ENCODE results near the gene TUBB.
A peak's percentile ranks its signal among the peaks of the same experiment; 100 is the strongest.

Gene TUBB

GRCh38 chr6:30684386-30685156, 35.6 kb upstream of the TUBB start:
- Histone ChIP-seq H2BK120ac (ENCODE audit: low read depth, low read length) (no peak overlapping the region), H3K4me1 (ENCODE audit: control insufficient read depth in 2 of 2, insufficient read depth in 1 of 2, low read depth in 1 of 2, low read length in 2 of 2) (peaks cover 56 to 59% of the 10 kb centered on the region in 2 donors), H3K18ac (ENCODE audit: low read length) (peak overlapping the region; percentile 51), H3K79me1 (ENCODE audit: low read depth, low read length) (peaks cover 7% of the 10 kb centered on the region), H4K8ac (ENCODE audit: low read depth, low read length) (no peak overlapping the region), H3K27me3 (ENCODE audit: control insufficient read depth in 3 of 3, insufficient read depth in 3 of 3, low read depth in 1 of 3, low read length in 3 of 3) (no peaks in the 10 kb centered on the region), H2AFZ (ENCODE audit: low read length) (no peak overlapping the region), H2BK5ac (ENCODE audit: low read length) (no peak overlapping the region), H2BK15ac (ENCODE audit: low read length) (peak overlapping the region; percentile 46), H3K23ac (ENCODE audit: low read depth, low read length, poor library complexity) (no peak overlapping the region), H2BK12ac (ENCODE audit: low read length) (no peak overlapping the region), H3K4me2 (ENCODE audit: insufficient read depth, low read length, poor library complexity, severe bottlenecking) (peak overlapping the region; percentile 56), H3K9ac (ENCODE audit: low read depth, low read length, poor library complexity) (peak overlapping the region; percentile 87), H3K14ac (ENCODE audit: low read length) (no peak overlapping the region), H3K36me3 (replicated peaks in 1 of 2; ENCODE audit: control insufficient read depth in 2 of 2, insufficient read depth in 2 of 2, low read length in 2 of 2) (peaks cover 3 to 59% of the 10 kb centered on the region in 2 donors), H3K9me3 (replicated peaks in 1 of 2; ENCODE audit: control insufficient read depth in 2 of 2, insufficient read depth in 1 of 2, low read depth in 1 of 2, low read length in 2 of 2) (no peaks in the 10 kb centered on the region), H3K27ac (replicated peaks; ENCODE audit: low read length) (no peak overlapping the region), H2AK5ac (ENCODE audit: low read depth, low read length) (peak overlapping the region; percentile 61), H3K4me3 (ENCODE audit: low read length in 2 of 2) (peak overlapping the region; percentile 31 to 83), H3K4ac (ENCODE audit: low read length) (no peak overlapping the region), H4K91ac (ENCODE audit: low read depth, low read length, poor library complexity) (no peak overlapping the region)
- DNase-seq (ENCODE audit: low spot score), result no peak
- WGBS, 2 donors (ENCODE audit: extremely low coverage in 2 of 2, insufficient read length in 2 of 2, insufficient replicate concordance in 1 of 2), result no CpG with 5 or more reads among the region's 21 CpGs

DNA sequence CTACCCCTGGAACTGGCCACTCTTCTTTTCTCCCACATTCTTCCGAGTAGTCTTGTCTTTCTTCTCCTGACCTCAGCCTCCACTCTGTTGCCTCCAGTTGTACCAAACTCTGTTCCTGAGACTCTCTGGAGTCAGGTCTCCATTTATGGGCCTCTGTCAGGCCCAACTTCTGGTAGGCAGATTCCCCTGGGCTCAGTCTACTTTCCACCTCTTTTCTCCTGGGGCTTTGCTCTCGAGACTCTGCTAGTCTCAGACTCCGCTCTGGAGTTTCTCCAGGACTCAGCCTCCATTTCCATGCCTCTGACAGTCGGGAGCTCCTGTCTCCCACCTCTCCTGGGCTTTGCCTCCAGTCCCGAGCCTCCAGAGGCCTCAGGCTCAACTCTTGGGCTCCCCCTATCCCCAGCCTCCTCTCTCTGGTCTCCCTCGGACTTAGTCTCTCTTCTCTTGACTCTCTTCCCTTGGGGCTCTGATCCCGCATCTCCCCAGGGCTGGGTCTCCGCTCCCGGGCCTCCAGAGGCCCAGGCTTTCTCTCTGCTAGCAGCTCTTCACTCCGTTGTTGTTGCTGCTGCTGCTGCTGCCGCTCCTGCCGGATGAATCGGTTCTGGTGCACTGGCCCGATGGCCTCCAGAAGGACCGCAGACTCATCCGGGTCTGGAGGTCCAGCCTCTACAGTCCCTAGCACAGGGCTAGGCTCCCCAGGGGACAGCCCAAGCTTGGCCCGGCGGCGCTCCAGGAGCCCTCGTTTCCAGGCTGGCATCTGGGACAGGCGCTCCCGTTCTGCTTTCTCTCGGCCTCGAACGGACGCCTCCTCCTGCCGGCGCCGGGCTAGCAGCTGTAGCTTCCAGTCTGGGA, 34.8 kb upstream of the TUBB start:
- Histone ChIP-seq H2AFZ (ENCODE audit: low read length) (no peak overlapping the region), H3K27ac (replicated peaks; ENCODE audit: low read length) (no peak overlapping the region), H3K4me3 (ENCODE audit: low read length in 2 of 2) (peak overlapping the region; percentile 83 to 91), H3K36me3 (replicated peaks in 1 of 2; ENCODE audit: control insufficient read depth in 2 of 2, insufficient read depth in 2 of 2, low read length in 2 of 2) (peaks cover 3 to 52% of the 10 kb centered on the region in 2 donors), H3K9ac (ENCODE audit: low read depth, low read length, poor library complexity) (no peak overlapping the region), H3K9me3 (replicated peaks in 1 of 2; ENCODE audit: control insufficient read depth in 2 of 2, insufficient read depth in 1 of 2, low read depth in 1 of 2, low read length in 2 of 2) (no peaks in the 10 kb centered on the region), H3K4me2 (ENCODE audit: insufficient read depth, low read length, poor library complexity, severe bottlenecking) (peak overlapping the region; percentile 80), H2BK15ac (ENCODE audit: low read length) (peak overlapping the region; percentile 46), H2BK12ac (ENCODE audit: low read length) (no peak overlapping the region), H3K18ac (ENCODE audit: low read length) (no peak overlapping the region), H2AK5ac (ENCODE audit: low read depth, low read length) (peak overlapping the region; percentile 61), H3K27me3 (ENCODE audit: control insufficient read depth in 3 of 3, insufficient read depth in 3 of 3, low read depth in 1 of 3, low read length in 3 of 3) (no peaks in the 10 kb centered on the region), H4K91ac (ENCODE audit: low read depth, low read length, poor library complexity) (no peak overlapping the region), H3K79me1 (ENCODE audit: low read depth, low read length) (peaks cover 9% of the 10 kb centered on the region), H3K14ac (ENCODE audit: low read length) (no peak overlapping the region), H3K4me1 (ENCODE audit: control insufficient read depth in 2 of 2, insufficient read depth in 1 of 2, low read depth in 1 of 2, low read length in 2 of 2) (peaks cover 56 to 61% of the 10 kb centered on the region in 2 donors), H3K4ac (ENCODE audit: low read length) (no peak overlapping the region), H2BK120ac (ENCODE audit: low read depth, low read length) (no peak overlapping the region), H2BK5ac (ENCODE audit: low read length) (no peak overlapping the region), H3K23ac (ENCODE audit: low read depth, low read length, poor library complexity) (peak overlapping the region; percentile 62), H4K8ac (ENCODE audit: low read depth, low read length) (no peak overlapping the region)
- WGBS, 2 donors (ENCODE audit: extremely low coverage in 2 of 2, insufficient read length in 2 of 2, insufficient replicate concordance in 1 of 2), result no CpG with 5 or more reads among the region's 29 CpGs
- no peak for DNase-seq (ENCODE audit: low spot score)

GRCh38 chr6:30686009-30686907, 33.9 kb upstream of the TUBB start, which contains the start of gene PPP1R18:
TSS of gene PPP1R18 (minus strand) at chr6:30686645. CDS start at chr6:30686018, 627 bp downstream.
- H2AFZ ChIP-seq (ENCODE audit: low read length), result peak within 1 kb of the TSS; percentile 87
- peak within 1 kb of the TSS; percentile 49 for H2BK5ac ChIP-seq (ENCODE audit: low read length)
- H3K4ac ChIP-seq (ENCODE audit: low read length), result no peak within 1 kb of the TSS
- peak within 1 kb of the TSS; percentile 83 to 91 for H3K4me3 ChIP-seq (ENCODE audit: low read length in 2 of 2)
- H3K14ac ChIP-seq (ENCODE audit: low read length), result peak within 1 kb of the TSS; percentile 72
- no peak within 1 kb of the TSS for H2BK15ac ChIP-seq (ENCODE audit: low read length)
- peak within 1 kb of the TSS; percentile 64 for H2AK5ac ChIP-seq (ENCODE audit: low read depth, low read length)
- H3K4me2 ChIP-seq (ENCODE audit: insufficient read depth, low read length, poor library complexity, severe bottlenecking), result peak within 1 kb of the TSS; percentile 80
- H3K27me3 ChIP-seq (ENCODE audit: control insufficient read depth in 3 of 3, insufficient read depth in 3 of 3, low read depth in 1 of 3, low read length in 3 of 3), result no peaks in the 10 kb centered on the region
- H3K9ac ChIP-seq (ENCODE audit: low read depth, low read length, poor library complexity), result peak within 1 kb of the TSS; percentile 98
- H3K4me1 ChIP-seq (ENCODE audit: control insufficient read depth in 2 of 2, insufficient read depth in 1 of 2, low read depth in 1 of 2, low read length in 2 of 2), result peaks cover 56 to 62% of the 10 kb centered on the region in 2 donors
- peaks cover 2 to 46% of the 10 kb centered on the region in 2 donors for H3K36me3 ChIP-seq (replicated peaks in 1 of 2; ENCODE audit: control insufficient read depth in 2 of 2, insufficient read depth in 2 of 2, low read length in 2 of 2)
- no peaks in the 10 kb centered on the region for H3K9me3 ChIP-seq (replicated peaks in 1 of 2; ENCODE audit: control insufficient read depth in 2 of 2, insufficient read depth in 1 of 2, low read depth in 1 of 2, low read length in 2 of 2)
- peak within 1 kb of the TSS; percentile 25 for H2BK12ac ChIP-seq (ENCODE audit: low read length)
- no peak within 1 kb of the TSS for H4K91ac ChIP-seq (ENCODE audit: low read depth, low read length, poor library complexity)
- DNase-seq (ENCODE audit: low spot score), result no peak
- peak within 1 kb of the TSS; percentile 96 for H3K18ac ChIP-seq (ENCODE audit: low read length)
- no peak within 1 kb of the TSS for H4K8ac ChIP-seq (ENCODE audit: low read depth, low read length)
- peak within 1 kb of the TSS; percentile 95 for H3K23ac ChIP-seq (ENCODE audit: low read depth, low read length, poor library complexity)
- peaks cover 9% of the 10 kb centered on the region for H3K79me1 ChIP-seq (ENCODE audit: low read depth, low read length)
- H3K27ac ChIP-seq (replicated peaks; ENCODE audit: low read length), result peak within 1 kb of the TSS; percentile 93
- peak within 1 kb of the TSS; percentile 62 for H2BK120ac ChIP-seq (ENCODE audit: low read depth, low read length)
- WGBS, 2 donors (ENCODE audit: extremely low coverage in 2 of 2, insufficient read length in 2 of 2, insufficient replicate concordance in 1 of 2), result no CpG with 5 or more reads among the region's 41 CpGs

Data from neuronal stem cell (in vitro differentiated cells).